GM19324 (cell line): ENCODE data around the gene ADAT3.
"Not testable (repeated sequence)": the region's sequence is repeated elsewhere in the genome, so short reads cannot be mapped to it uniquely, and the experiment has no call there.

Experiments used
- ATAC-seq: cut with Tn5 transposase; IDR thresholded peaks from one replicate; pipeline ENCODE4 v1.9.1; 2021; ENCODE audit warnings: mild to moderate bottlenecking, moderate library complexity; ENCODE audit not compliant: unreplicated experiment, low FRiP score

Gene ADAT3

GRCh38 chr19:1882089-1882785, 23.0 kb upstream of the ADAT3 start:
- no peak for ATAC-seq

- ATAC-seq, result no peak
These were observed 22.2 kb upstream of the ADAT3 start for GRCh38 chr19:1882786-1883692.

- no peak for ATAC-seq
These were observed 21.4 kb upstream of the ADAT3 start for GRCh38 chr19:1883784-1884183.

GRCh38 chr19:1884291-1884718, 20.9 kb upstream of the ADAT3 start:
- no peak for ATAC-seq

- ATAC-seq, result peak; percentile 14
These were observed 20.4 kb upstream of the ADAT3 start for GRCh38 chr19:1884719-1885334.

- ATAC-seq, result peak; percentile 81
These were observed 19.6 kb upstream of the ADAT3 start, which contains the start of gene ABHD17A for GRCh38 chr19:1885398-1886119. Gene ABHD17A (minus strand): TSS chr19:1885496. CDS start chr19:1881566, 3,930 bp downstream.

GRCh38 chr19:1886360-1886759, 18.8 kb upstream of the ADAT3 start:
- ATAC-seq, result not testable (repeated sequence)

GRCh38 chr19:1888385-1888784, 16.8 kb upstream of the ADAT3 start:
- no peak for ATAC-seq

- ATAC-seq, result no peak
These were observed 15.3 kb upstream of the ADAT3 start for GRCh38 chr19:1889907-1890306.

- ATAC-seq, result no peak
These were observed 11.4 kb upstream of the ADAT3 start for GRCh38 chr19:1893791-1894190.

- ATAC-seq, result no peak
These were observed 8.7 kb upstream of the ADAT3 start for GRCh38 chr19:1896508-1896907.

GRCh38 chr19:1901940-1902404, 3.2 kb upstream of the ADAT3 start:
- no peak for ATAC-seq

- ATAC-seq, result no peak
These were observed 2.3 kb upstream of the ADAT3 start for GRCh38 chr19:1902923-1903322.

GRCh38 chr19:1904860-1905109, 414 bp upstream of the ADAT3 start:
- no peak for ATAC-seq

- ATAC-seq, result no peak
These were observed 720 bp downstream of the ADAT3 start for GRCh38 chr19:1905863-1906375.

GRCh38 chr19:1906985-1907562, 1.9 kb downstream of the ADAT3 start:
- ATAC-seq, result no peak

GRCh38 chr19:1907563-1908363, 2.6 kb downstream of the ADAT3 start:
- ATAC-seq, result no peak

- no peak for ATAC-seq
These were observed 3.1 kb downstream of the ADAT3 start for GRCh38 chr19:1908364-1908678.

GRCh38 chr19:1909761-1910080, 4.5 kb downstream of the ADAT3 start:
- ATAC-seq, result no peak

GRCh38 chr19:1910177-1910576, 5.0 kb downstream of the ADAT3 start:
- no peak for ATAC-seq
